ENCODE data around the gene RNF150.

Gene RNF150

GRCh38 chr4:141159027-141159426 is 25.8 kb upstream of the RNF150 start:
- TF ChIP-seq CTCF (IDR thresholded peaks at IDR 0.05), result no peak

- peak; percentile 60 for TF ChIP-seq CTCF (IDR thresholded peaks at IDR 0.05)
Observed at GRCh38 chr4:141158219-141158618, 24.9 kb upstream of the RNF150 start.

- no peak for TF ChIP-seq CTCF (IDR thresholded peaks at IDR 0.05)
Observed at GRCh38 chr4:141155586-141155985, 22.3 kb upstream of the RNF150 start.

- TF ChIP-seq CTCF (IDR thresholded peaks at IDR 0.05), result no peak
Observed at GRCh38 chr4:141154725-141155124, 21.5 kb upstream of the RNF150 start.

GRCh38 chr4:141153751-141154510 is 20.7 kb upstream of the RNF150 start:
- no peak for TF ChIP-seq CTCF (IDR thresholded peaks at IDR 0.05)

- TF ChIP-seq CTCF (IDR thresholded peaks at IDR 0.05), result no peak
Observed at GRCh38 chr4:141144207-141144606, 10.9 kb upstream of the RNF150 start.

GRCh38 chr4:141142423-141142822 is 9.2 kb upstream of the RNF150 start:
- TF ChIP-seq CTCF (IDR thresholded peaks at IDR 0.05), result no peak

Data from LNCAP (cell line).